Endothelial cell of umbilical vein (primary cell): Measurements from ENCODE around the gene DDX51. TPM values are rescaled to one million over a fixed set of nuclear protein-coding genes. Genes with fewer than 3 reads are reported as not detected.

ENCODE experiments used
- BruUV-seq: library from RNA; stranded (reverse); fragments of 400-500 nt; replicated peaks from 2 replicates; lab custom pipeline; 2021; lab: Mats Ljungman, UMichigan
- CTCF ChIA-PET: fragments of 300-600, 350-600 bp; sonication (Branson Sonifier 250); formaldehyde crosslinking; loops from one replicate; lab custom pipeline; 2021; ENCODE audit warnings: antibody characterized with exemption, inconsistent platforms; lab: Charles Lee
- POLR2A ChIA-PET: fragments of 300-600, 350-600 bp; sonication (Branson Sonifier 250); formaldehyde crosslinking; loops from one replicate; lab custom pipeline; 2021; ENCODE audit warnings: antibody characterized with exemption, inconsistent platforms; lab: Charles Lee
- DNase-seq: peaks from one replicate; pipeline ENCODE4 v3.0.0-alpha.2; 2011; ENCODE audit warnings: low read depth, low spot score
- FAIRE-seq: peaks from 2 replicates; lab custom pipeline; 2011; peaks lifted over from hg19 to GRCh38; lab: Jason Lieb, UNC
- H2AFZ ChIP-seq: 2 replicates; pipeline ENCODE4 v1.6.0; 2012; ENCODE audit warnings: low read depth, low read length, control low read depth, inconsistent platforms
- H3K27ac ChIP-seq: 2 replicates; pipeline ENCODE4 v1.5.1; 2011; ENCODE audit warnings: low read depth, mild to moderate bottlenecking, control low read depth, low read length, moderate library complexity; ENCODE audit not compliant: insufficient read depth
- H3K27me3 ChIP-seq, 2 experiments: 2 replicates each; pipeline versions ENCODE4 v1.6.0 to v1.6.1; 2011; ENCODE audit warnings: low read length in 2 of 2, mixed read lengths in 1 of 2; ENCODE audit not compliant: control insufficient read depth in 2 of 2, insufficient read depth in 2 of 2
- H3K36me3 ChIP-seq, 2 experiments: 2 replicates in 1 of 2; 3 replicates in 1 of 2; pipeline ENCODE4 v1.5.1; 2011; ENCODE audit warnings: low read length in 2 of 2, mild to moderate bottlenecking in 1 of 2, moderate library complexity in 1 of 2; ENCODE audit not compliant: control insufficient read depth in 2 of 2, insufficient read depth in 2 of 2; ENCODE audit errors: extremely low read depth in 1 of 2
- H3K4me1 ChIP-seq: 3 replicates; pipeline ENCODE4 v1.5.1; 2011; ENCODE audit warnings: mild to moderate bottlenecking, low read length; ENCODE audit not compliant: control insufficient read depth, insufficient read depth; ENCODE audit errors: extremely low read depth
- H3K4me2 ChIP-seq: 2 replicates; pipeline ENCODE4 v1.6.1; 2011; ENCODE audit warnings: low read length, control low read depth, mixed read lengths; ENCODE audit not compliant: insufficient read depth
- H3K4me3 ChIP-seq, 3 experiments: fragments of 200-600 bp in 1 of 3; sonication (generic), shearing (Covaris generic) in 1 of 3; replicated peaks in 1 of 3; 2 replicates each; pipeline ENCODE4 v1.5.1; 2011 to 2016; ENCODE audit warnings: control low read depth in 3 of 3, low read length in 3 of 3, mild to moderate bottlenecking in 2 of 3, inconsistent platforms in 1 of 3, low read depth in 1 of 3, moderate library complexity in 1 of 3; ENCODE audit not compliant: insufficient read depth in 1 of 3
- H3K79me2 ChIP-seq: 2 replicates; pipeline ENCODE4 v1.6.0; 2012; ENCODE audit warnings: low read length, inconsistent platforms; ENCODE audit not compliant: control insufficient read depth, insufficient read depth
- H3K9ac ChIP-seq: replicated peaks from 2 replicates; pipeline ENCODE3; 2011; ENCODE audit warnings: low read length, control low read depth; ENCODE audit not compliant: insufficient read depth; ENCODE audit errors: extremely low read depth
- H3K9me1 ChIP-seq: replicated peaks from 3 replicates; pipeline ENCODE4 v1.6.0; 2011; ENCODE audit warnings: mild to moderate bottlenecking, low read length; ENCODE audit not compliant: control insufficient read depth, insufficient read depth; ENCODE audit errors: extremely low read depth
- H3K9me3 ChIP-seq: replicated peaks from 2 replicates; pipeline ENCODE4 v1.5.1; 2012; ENCODE audit warnings: low read length, inconsistent platforms; ENCODE audit not compliant: control insufficient read depth, insufficient read depth
- H4K20me1 ChIP-seq: replicated peaks from 2 replicates; pipeline ENCODE3; 2011; ENCODE audit warnings: mild to moderate bottlenecking, low read length; ENCODE audit not compliant: control insufficient read depth, insufficient read depth; ENCODE audit errors: extremely low read depth
- EZH2 ChIP-seq: IDR thresholded peaks from 2 replicates; pipeline ENCODE4 v1.6.1; 2012; ENCODE audit warnings: borderline replicate concordance, low read depth, mild to moderate bottlenecking, moderate library complexity, low read length, inconsistent platforms; ENCODE audit not compliant: severe bottlenecking
- FOS ChIP-seq: IDR thresholded peaks from 2 replicates; pipeline ENCODE4 v1.6.1; 2011; ENCODE audit warnings: mild to moderate bottlenecking, low read length, moderate library complexity, borderline replicate concordance; ENCODE audit not compliant: insufficient read depth
- GATA2 ChIP-seq: IDR thresholded peaks from 2 replicates; pipeline ENCODE4 v1.7.0; 2011; ENCODE audit warnings: low read depth, mild to moderate bottlenecking, moderate library complexity, mixed read lengths, low read length; ENCODE audit not compliant: insufficient read length, insufficient read depth
- JUN ChIP-seq: IDR thresholded peaks from 2 replicates; pipeline ENCODE4 v1.6.1; 2011; ENCODE audit warnings: borderline replicate concordance, low read depth; ENCODE audit not compliant: insufficient read length, insufficient read depth
- MYC ChIP-seq: IDR thresholded peaks from one replicate; pipeline ENCODE4 v1.6.1; 2011; ENCODE audit warnings: mild to moderate bottlenecking, low read depth, low read length
- POLR2A ChIP-seq: IDR thresholded peaks from 2 replicates; pipeline ENCODE4 v1.6.1; 2012; ENCODE audit warnings: low read depth, mild to moderate bottlenecking, control low read depth, low read length
- POLR2AphosphoS5 ChIP-seq: IDR thresholded peaks from 2 replicates; pipeline ENCODE4 v1.6.1; 2012; ENCODE audit warnings: low read depth, mild to moderate bottlenecking, control low read depth, low read length, moderate library complexity; ENCODE audit not compliant: insufficient read depth
- dilution Hi-C: fragments of 300-500 bp; cut with MboI; formaldehyde crosslinking; loops from one replicate; pipeline ENCODE4 v1.15.0; 2019; ENCODE audit warnings: low sequenced_read_pairs; ENCODE audit not compliant: extremely low pct_ligation_motif_present
- intact Hi-C: fragments of 100-400 bp; cut with micrococcal nuclease; formaldehyde crosslinking; loops from one replicate; pipeline ENCODE4 v1.10.0; 2022
- polyA plus RNA-seq, 4 experiments: library from polyadenylated mRNA; depleted of rRNA in 3 of 4; stranded (reverse) in 3 of 4; unstranded in 1 of 4; fragments of >200 nt; gene quantifications; 2 replicates each; pipeline versions ENCODE4 v1.2.1 to v1.2.3, GENCODE V29; 2011 to 2012; ENCODE audit warnings: missing spikeins in 1 of 4
- total RNA-seq: library from RNA; stranded (reverse); gene quantifications from 2 replicates; pipeline ENCODE4 v1.2.3, GENCODE V29; 2021
- TF ChIP-seq, protein P1 (sequence below), 2 donors: IDR thresholded peaks; 1 replicate in 1 of 2; 2 replicates in 1 of 2; pipeline ENCODE4 v1.5.1; 2011; ENCODE audit warnings: low read length in 2 of 2, mild to moderate bottlenecking in 2 of 2, moderate library complexity in 2 of 2, control low read depth in 1 of 2, inconsistent platforms in 1 of 2, low read depth in 1 of 2; ENCODE audit not compliant: insufficient read depth in 1 of 2; ENCODE audit errors: extremely low read depth in 1 of 2

Gene DDX51
- total and polyA plus RNA-seq, 2 donors (not counting 3 experiments of a cell fraction or from before 2014, with no cell fraction given) = 11.4 to 23.5 TPM

DNA sequence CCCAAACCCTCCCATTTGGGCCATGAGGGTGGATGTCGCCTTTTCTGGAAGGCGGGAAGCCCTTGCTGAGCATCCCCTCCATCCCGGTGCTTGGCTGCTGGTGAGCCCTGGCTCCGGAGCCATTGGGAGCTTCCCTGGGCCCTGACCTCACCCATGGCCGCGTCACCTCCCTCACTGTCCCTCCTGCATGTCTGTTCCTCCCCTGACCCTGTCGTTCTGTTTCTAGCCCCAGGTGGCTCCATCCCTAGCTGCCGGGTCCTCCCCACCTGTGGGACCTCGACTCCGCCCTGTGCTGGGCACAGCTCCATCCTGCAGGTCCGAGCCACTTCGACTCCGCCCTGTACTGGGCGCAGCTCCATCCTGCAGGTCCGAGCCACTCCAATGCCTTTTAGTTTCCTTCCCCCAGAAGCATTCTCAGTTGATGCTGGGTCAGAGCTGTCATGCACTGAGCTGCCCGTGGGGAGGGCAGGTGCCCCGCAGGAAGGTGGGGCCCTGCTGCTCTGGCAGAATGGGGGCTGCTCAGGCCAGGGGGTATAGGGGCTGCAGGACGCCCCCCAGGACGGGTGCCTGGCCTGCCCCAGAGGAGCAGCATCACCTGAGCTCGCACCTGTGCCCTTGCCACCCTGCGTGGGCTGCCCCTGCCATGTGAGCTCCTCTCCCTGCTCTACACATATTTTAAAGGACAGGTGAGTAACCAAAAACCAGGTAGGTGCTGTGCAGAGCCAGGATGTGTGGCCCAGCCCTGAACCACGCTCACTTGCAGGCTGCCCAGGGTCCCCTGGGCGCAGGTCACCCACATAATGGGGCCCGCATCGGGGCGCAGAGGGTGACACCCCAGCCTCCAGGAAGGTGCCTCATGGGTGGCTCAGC is 19.2 kb upstream of the DDX51 start:
- Histone ChIP-seq H3K27me3 (no peaks in the 10 kb centered on the region), H3K27ac (no peak overlapping the region), H3K4me3 (no peak overlapping the region), H3K9me3 (no peaks in the 10 kb centered on the region), H3K36me3 (no peaks in the 10 kb centered on the region), H2AFZ (no peak overlapping the region), H3K4me2 (no peak overlapping the region), H3K9ac (no peak overlapping the region), H3K9me1 (no peaks in the 10 kb centered on the region), H4K20me1 (no peaks in the 10 kb centered on the region), H3K79me2 (no peaks in the 10 kb centered on the region), H3K4me1 (no peaks in the 10 kb centered on the region)
- TF ChIP-seq POLR2A (no peak), MYC (no peak), POLR2AphosphoS5 (no peak), JUN (no peak), FOS (no peak)
- ChIA-PET CTCF (interaction anchor here (1.0 to 2.1 kb wide), 2 partner anchors 9 to 251 kb away, joined by 4 to 11 read pairs; no protein-coding TSS in a partner anchor), POLR2A (no interaction called here)
- dilution Hi-C loops = no loop called here
- no TSS peak for BruUV-seq
- intact Hi-C loops = no loop called here
- no peak for FAIRE-seq
- DNase-seq = no peak

DNA sequence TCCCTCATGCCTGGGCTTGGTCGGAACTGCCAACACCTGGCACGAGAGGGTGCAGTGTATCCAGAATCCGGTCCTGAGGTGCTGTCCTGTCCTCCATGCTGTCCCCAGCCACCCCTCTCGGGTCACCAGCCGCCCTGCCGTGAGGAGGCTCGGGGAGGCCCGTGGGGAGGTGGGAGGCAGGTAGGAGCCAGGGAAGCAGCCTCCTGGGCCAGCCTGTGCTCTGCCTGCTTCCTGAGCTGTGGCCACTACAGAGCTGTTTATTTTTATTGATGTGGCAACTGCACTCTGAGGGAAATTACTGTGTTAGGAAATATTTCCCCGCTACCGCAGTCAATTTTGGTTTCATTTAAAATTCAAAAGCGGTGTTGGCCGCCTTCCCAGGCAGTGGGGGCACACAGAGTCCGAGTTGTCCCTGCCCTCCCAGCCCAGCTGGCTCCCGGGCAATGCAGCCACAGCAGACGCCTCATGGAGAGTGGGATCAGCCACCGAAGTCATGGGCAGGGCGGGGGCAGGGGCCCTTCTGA is 18.5 kb upstream of the DDX51 start:
- no peak for FAIRE-seq
- H3K27ac ChIP-seq = no peak overlapping the region
- H3K9me3 ChIP-seq = no peaks in the 10 kb centered on the region
- H3K9me1 ChIP-seq = no peaks in the 10 kb centered on the region
- no peak overlapping the region for H3K4me2 ChIP-seq
- H2AFZ ChIP-seq = no peak overlapping the region
- no peaks in the 10 kb centered on the region for H3K4me1 ChIP-seq
- no peak for DNase-seq
- intact Hi-C loops = no loop called here
- no peaks in the 10 kb centered on the region for H3K36me3 ChIP-seq
- dilution Hi-C loops = no loop called here
- H4K20me1 ChIP-seq = no peaks in the 10 kb centered on the region
- no peak overlapping the region for H3K4me3 ChIP-seq
- no peaks in the 10 kb centered on the region for H3K79me2 ChIP-seq
- POLR2A ChIA-PET = no interaction called here
- CTCF ChIA-PET = interaction anchor here (1.0 to 2.1 kb wide), 2 partner anchors 9 to 251 kb away, joined by 4 to 11 read pairs; no protein-coding TSS in a partner anchor
- TF ChIP-seq EZH2 (no peak), FOS (no peak), POLR2AphosphoS5 (no peak), MYC (no peak), GATA2 (no peak), JUN (no peak), POLR2A (no peak)
- TF ChIP-seq, protein P1, sequence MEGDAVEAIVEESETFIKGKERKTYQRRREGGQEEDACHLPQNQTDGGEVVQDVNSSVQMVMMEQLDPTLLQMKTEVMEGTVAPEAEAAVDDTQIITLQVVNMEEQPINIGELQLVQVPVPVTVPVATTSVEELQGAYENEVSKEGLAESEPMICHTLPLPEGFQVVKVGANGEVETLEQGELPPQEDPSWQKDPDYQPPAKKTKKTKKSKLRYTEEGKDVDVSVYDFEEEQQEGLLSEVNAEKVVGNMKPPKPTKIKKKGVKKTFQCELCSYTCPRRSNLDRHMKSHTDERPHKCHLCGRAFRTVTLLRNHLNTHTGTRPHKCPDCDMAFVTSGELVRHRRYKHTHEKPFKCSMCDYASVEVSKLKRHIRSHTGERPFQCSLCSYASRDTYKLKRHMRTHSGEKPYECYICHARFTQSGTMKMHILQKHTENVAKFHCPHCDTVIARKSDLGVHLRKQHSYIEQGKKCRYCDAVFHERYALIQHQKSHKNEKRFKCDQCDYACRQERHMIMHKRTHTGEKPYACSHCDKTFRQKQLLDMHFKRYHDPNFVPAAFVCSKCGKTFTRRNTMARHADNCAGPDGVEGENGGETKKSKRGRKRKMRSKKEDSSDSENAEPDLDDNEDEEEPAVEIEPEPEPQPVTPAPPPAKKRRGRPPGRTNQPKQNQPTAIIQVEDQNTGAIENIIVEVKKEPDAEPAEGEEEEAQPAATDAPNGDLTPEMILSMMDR (IDR thresholded peaks at IDR 0.05; ENCODE audit: extremely low read depth in 1 of 2, insufficient read depth in 1 of 2, low read depth in 1 of 2, low read length in 2 of 2) = no peak
- H3K9ac ChIP-seq = no peak overlapping the region
- H3K27me3 ChIP-seq = no peaks in the 10 kb centered on the region
- no TSS peak for BruUV-seq
